ENCODE measurements around the gene GPATCH2L.

The GPATCH2L gene

DNA sequence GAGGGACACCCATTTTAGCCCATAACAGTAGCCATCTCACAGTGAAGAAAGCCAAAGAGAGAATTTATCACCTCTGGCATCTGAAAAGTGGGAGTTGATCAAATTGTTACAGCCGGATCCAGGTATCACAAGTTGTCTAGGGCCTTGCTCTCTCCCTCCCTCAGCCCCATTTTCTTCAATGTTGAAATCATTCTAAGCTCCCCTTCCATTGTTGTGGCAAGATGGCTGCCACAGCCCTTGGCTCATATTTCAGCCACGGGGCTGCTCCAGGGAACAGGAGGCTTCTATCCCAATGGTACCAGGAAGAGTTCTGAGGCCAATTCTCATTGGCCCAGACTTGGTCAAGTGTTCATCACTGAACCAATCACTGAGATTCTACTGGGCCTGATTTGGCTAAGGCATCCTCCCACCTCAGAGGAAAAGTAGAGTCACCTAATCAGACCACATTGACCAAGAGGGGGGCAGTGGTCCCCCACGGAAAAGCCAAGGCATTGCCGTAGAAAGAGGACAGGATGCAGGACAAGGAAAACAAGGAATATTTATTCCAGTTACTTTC, 106.2 kb downstream of the GPATCH2L start:
- DNase-seq = no peak
- ATAC-seq = no peak

- ATAC-seq (no peak), DNase-seq (no peak)
Measured at GRCh38 chr14:76259029-76259735, 107.5 kb downstream of the GPATCH2L start.

- ATAC-seq (no peak), DNase-seq (no peak)
Measured at GRCh38 chr14:76260749-76261148, 109.0 kb downstream of the GPATCH2L start.

DNA sequence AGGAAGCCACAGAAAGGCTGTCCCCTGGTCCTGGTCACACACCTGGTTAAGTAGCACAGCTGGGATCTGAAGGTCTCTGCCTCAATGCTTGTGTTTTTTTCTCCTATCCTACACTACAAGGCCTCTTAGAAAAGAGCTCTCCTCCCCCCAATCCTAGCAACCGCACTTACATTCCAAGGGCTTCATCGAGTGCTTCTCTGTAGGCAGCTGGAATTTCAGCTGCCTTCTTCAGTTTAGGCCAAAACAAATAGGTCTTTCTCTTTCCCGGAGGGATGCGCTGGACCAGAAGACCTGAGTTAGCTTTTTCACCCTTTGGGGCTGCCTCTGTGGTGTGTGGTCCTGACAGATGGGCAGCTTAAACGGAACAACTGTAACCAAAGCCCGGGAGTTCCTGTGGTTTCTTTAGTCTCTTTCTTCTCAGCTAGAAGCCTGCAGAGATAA, 109.7 kb downstream of the GPATCH2L start:
- ATAC-seq = no peak
- DNase-seq = no peak

DNA sequence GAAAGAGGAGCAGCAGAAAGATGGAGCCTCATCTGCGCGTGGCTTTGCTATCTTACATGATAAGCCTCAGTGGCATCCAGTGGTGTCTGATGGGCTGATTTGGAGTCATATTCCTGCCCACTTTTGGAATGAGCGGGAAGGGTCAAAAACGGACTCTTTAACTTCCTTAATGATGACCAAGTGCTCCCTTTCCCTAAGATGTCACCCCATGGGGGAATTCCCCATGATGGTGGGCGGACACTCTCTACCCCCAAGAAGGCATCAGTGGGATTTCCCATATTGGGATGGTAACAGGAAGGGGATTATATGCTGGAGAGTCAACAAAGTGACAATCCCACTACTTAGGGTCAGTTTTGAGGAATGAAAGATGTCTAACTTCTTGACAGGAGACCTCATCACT, 110.9 kb downstream of the GPATCH2L start:
- DNase-seq (no peak), ATAC-seq (no peak)

Data from stimulated activated naive CD8-positive, alpha-beta T cell treated with anti-CD3 and anti-CD28 coated beads, Interleukin-15, Interleukin-2, amounts not matched to agents 100 U/mL and 50 U/mL, for 24 hours (primary cell).